KMS-11 (cell line): ENCODE measurements around the gene CALCOCO2.

Experiments used
- H2AFZ ChIP-seq: fragments of 200-600 bp; sonication (generic); 2 replicates; pipeline ENCODE4 v1.6.1; 2016; ENCODE audit warnings: antibody characterized with exemption, mixed run types, low read depth
- H3K27ac ChIP-seq: fragments of 200-600 bp; sonication (generic); 2 replicates; pipeline ENCODE4 v1.6.1; 2016; ENCODE audit warnings: mild to moderate bottlenecking, mixed run types
- H3K27me3 ChIP-seq: fragments of 200-600 bp; sonication (generic); 2 replicates; pipeline ENCODE4 v1.6.1; 2017; ENCODE audit warnings: mild to moderate bottlenecking, low read depth, mixed run types, moderate library complexity; ENCODE audit not compliant: insufficient read depth
- H3K36me3 ChIP-seq: fragments of 200-600 bp; sonication (generic); 2 replicates; pipeline ENCODE4 v1.6.1; 2017; ENCODE audit warnings: mild to moderate bottlenecking, mixed run types; ENCODE audit not compliant: insufficient read depth
- H3K4me1 ChIP-seq: fragments of 200-600 bp; sonication (generic); 2 replicates; pipeline ENCODE4 v1.6.1; 2016; ENCODE audit warnings: mild to moderate bottlenecking, low read depth, mixed run types; ENCODE audit not compliant: poor library complexity, severe bottlenecking
- H3K4me2 ChIP-seq: fragments of 200-600 bp; sonication (generic); 2 replicates; pipeline ENCODE4 v1.7.0; 2016; ENCODE audit warnings: mild to moderate bottlenecking, mixed run types
- H3K4me3 ChIP-seq: fragments of 200-600 bp; sonication (generic); IDR thresholded peaks from 2 replicates; pipeline ENCODE4 v1.6.1; 2017; ENCODE audit warnings: low read depth, low read length, mixed read lengths; ENCODE audit not compliant: insufficient read depth
- H3K79me2 ChIP-seq: fragments of 200-600 bp; sonication (generic); 2 replicates; pipeline ENCODE4 v1.6.1; 2016; ENCODE audit warnings: low read depth, mixed run types; ENCODE audit not compliant: insufficient read depth
- H3K9ac ChIP-seq: fragments of 200-600 bp; sonication (generic); 2 replicates; pipeline ENCODE4 v1.6.1; 2016; ENCODE audit warnings: mild to moderate bottlenecking, mixed run types
- H4K20me1 ChIP-seq: fragments of 200-600 bp; sonication (generic); 2 replicates; pipeline ENCODE4 v1.6.1; 2016; ENCODE audit warnings: mild to moderate bottlenecking, mixed run types; ENCODE audit not compliant: insufficient read depth
- TF ChIP-seq, protein P1 (sequence below): fragments of 200-600 bp; sonication (generic); conservative IDR thresholded peaks from 2 replicates; pipeline ENCODE4 v1.6.1; 2017; ENCODE audit warnings: low read depth, mild to moderate bottlenecking, antibody characterized with exemption, low read length, moderate library complexity, mixed read lengths

CALCOCO2 gene

DNA sequence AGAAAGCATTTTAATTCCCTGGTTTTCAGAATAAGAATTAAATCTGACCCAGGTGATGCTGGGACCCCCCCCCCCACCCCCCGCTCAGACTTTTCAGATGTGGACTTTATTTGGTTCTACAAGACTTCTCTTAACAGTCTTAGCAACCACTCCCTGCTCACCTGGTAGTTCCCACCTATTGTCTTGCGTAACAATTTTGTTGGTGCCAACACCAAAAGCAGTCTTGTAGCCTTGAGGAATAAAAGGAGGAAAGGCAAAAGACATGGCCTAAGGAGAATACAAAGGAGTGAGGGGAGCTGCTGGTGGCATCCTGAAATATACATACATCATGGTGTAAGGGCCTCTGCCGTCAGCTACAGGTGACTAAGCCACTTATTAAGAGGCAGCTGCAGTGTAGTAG is 18.8 kb upstream of the CALCOCO2 start:
- no peak overlapping the region for H3K9ac ChIP-seq
- H2AFZ ChIP-seq = no peak overlapping the region
- no peaks in the 10 kb centered on the region for H3K36me3 ChIP-seq
- H4K20me1 ChIP-seq = no peaks in the 10 kb centered on the region
- H3K4me2 ChIP-seq = no peak overlapping the region
- H3K4me3 ChIP-seq = no peak overlapping the region
- H3K4me1 ChIP-seq = peaks cover 6% of the 10 kb centered on the region
- peaks cover 23% of the 10 kb centered on the region for H3K27me3 ChIP-seq
- no peak overlapping the region for H3K27ac ChIP-seq
- no peaks in the 10 kb centered on the region for H3K79me2 ChIP-seq
- TF ChIP-seq, protein P1, sequence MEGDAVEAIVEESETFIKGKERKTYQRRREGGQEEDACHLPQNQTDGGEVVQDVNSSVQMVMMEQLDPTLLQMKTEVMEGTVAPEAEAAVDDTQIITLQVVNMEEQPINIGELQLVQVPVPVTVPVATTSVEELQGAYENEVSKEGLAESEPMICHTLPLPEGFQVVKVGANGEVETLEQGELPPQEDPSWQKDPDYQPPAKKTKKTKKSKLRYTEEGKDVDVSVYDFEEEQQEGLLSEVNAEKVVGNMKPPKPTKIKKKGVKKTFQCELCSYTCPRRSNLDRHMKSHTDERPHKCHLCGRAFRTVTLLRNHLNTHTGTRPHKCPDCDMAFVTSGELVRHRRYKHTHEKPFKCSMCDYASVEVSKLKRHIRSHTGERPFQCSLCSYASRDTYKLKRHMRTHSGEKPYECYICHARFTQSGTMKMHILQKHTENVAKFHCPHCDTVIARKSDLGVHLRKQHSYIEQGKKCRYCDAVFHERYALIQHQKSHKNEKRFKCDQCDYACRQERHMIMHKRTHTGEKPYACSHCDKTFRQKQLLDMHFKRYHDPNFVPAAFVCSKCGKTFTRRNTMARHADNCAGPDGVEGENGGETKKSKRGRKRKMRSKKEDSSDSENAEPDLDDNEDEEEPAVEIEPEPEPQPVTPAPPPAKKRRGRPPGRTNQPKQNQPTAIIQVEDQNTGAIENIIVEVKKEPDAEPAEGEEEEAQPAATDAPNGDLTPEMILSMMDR = no peak

DNA sequence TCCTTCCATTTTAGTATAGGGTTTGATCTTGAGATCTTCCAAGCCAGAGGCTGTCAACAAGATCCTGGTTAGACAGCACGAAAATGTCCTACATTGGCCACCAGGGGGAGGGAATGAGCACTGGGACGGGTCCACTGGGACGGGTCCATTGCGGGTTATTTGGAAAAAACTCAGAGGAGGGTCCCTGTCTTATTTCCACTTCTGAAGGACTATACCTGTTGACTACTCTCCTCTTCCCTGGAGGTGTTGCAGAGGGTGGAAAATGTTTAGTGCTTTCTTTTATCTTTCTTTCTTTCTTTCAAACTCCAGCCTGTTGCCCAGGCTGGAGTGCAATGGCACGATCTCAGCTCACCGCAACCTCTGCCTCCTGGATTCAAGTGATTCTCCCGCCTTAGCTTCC is 16.3 kb upstream of the CALCOCO2 start:
- H3K9ac ChIP-seq = no peak overlapping the region
- no peaks in the 10 kb centered on the region for H3K36me3 ChIP-seq
- no peak overlapping the region for H3K4me3 ChIP-seq
- no peaks in the 10 kb centered on the region for H4K20me1 ChIP-seq
- H3K27ac ChIP-seq = no peak overlapping the region
- no peak overlapping the region for H3K4me2 ChIP-seq
- H3K79me2 ChIP-seq = no peaks in the 10 kb centered on the region
- no peak overlapping the region for H2AFZ ChIP-seq
- TF ChIP-seq, protein P1 = peak; percentile 95
- H3K27me3 ChIP-seq = peaks cover 23% of the 10 kb centered on the region
- H3K4me1 ChIP-seq = peaks cover 11% of the 10 kb centered on the region

DNA sequence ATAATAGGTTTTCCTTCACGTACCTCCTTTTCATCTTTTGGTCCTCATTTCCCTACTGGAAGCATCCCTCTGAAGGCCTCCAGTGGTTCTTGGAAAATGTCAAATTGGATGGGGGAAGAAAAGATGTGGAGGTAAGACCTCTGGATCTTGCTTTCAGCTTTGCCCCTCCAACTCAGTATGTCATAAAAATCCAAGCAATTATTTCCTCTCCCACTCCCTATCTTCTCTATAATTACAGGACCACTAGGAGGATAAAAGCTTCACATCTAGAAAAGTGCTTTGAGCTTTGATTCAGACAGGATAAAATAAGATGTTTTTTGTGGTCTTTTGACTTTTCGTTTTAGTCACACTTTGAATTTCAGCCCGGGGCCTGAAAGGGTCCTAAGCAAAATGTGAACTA is 15.5 kb upstream of the CALCOCO2 start:
- no peak overlapping the region for H3K9ac ChIP-seq
- no peak overlapping the region for H3K4me3 ChIP-seq
- TF ChIP-seq, protein P1 = no peak
- H4K20me1 ChIP-seq = no peaks in the 10 kb centered on the region
- no peak overlapping the region for H2AFZ ChIP-seq
- H3K27ac ChIP-seq = no peak overlapping the region
- no peaks in the 10 kb centered on the region for H3K79me2 ChIP-seq
- peaks cover 23% of the 10 kb centered on the region for H3K27me3 ChIP-seq
- H3K36me3 ChIP-seq = no peaks in the 10 kb centered on the region
- H3K4me2 ChIP-seq = no peak overlapping the region
- H3K4me1 ChIP-seq = peaks cover 11% of the 10 kb centered on the region

DNA sequence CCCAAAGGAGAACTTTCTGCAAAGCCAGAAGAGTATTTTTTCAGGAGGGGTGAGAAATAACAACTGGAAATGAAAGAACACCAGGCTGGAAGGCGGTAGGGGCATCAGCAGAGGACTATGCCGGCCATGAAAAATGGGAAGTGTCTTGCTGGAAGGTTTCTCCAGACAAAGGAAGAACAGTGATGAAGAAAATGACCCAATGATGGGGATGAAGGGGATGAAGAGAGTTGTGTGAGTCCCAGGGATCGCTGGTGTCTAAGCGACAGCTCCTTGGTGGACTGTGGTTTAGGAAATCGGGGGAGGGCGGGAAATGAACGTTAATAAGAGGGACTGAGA is 14.4 kb upstream of the CALCOCO2 start:
- H3K27me3 ChIP-seq = peaks cover 23% of the 10 kb centered on the region
- H3K4me2 ChIP-seq = peak overlapping the region; percentile 88
- no peak overlapping the region for H3K27ac ChIP-seq
- TF ChIP-seq, protein P1 = no peak
- peaks cover 11% of the 10 kb centered on the region for H3K4me1 ChIP-seq
- peak overlapping the region; percentile 78 for H2AFZ ChIP-seq
- H4K20me1 ChIP-seq = no peaks in the 10 kb centered on the region
- peak overlapping the region; percentile 23 for H3K4me3 ChIP-seq
- H3K79me2 ChIP-seq = no peaks in the 10 kb centered on the region
- H3K36me3 ChIP-seq = no peaks in the 10 kb centered on the region
- no peak overlapping the region; the same call in 1 of the 2 replicates for H3K9ac ChIP-seq
